Keratinocyte (primary cell): Measurements from ENCODE around the gene MUC15. TPM values are rescaled to one million over a fixed set of nuclear protein-coding genes. Genes with fewer than 3 reads are reported as not detected.

Experiments used
- DNase-seq: peaks from one replicate; pipeline ENCODE4 v3.0.0-alpha.2; 2011; ENCODE audit warnings: low read depth, missing footprints, low spot score
- FAIRE-seq: peaks from 2 replicates; lab custom pipeline; 2011; peaks lifted over from hg19 to GRCh38; lab: Jason Lieb, UNC
- H2AFZ ChIP-seq: 2 replicates; pipeline ENCODE4 v1.6.0; 2012; ENCODE audit warnings: low read length, control low read depth, inconsistent platforms; ENCODE audit not compliant: control insufficient read depth
- H3K27ac ChIP-seq: 2 replicates; pipeline ENCODE4 v1.5.1; 2011; ENCODE audit warnings: low read length; ENCODE audit not compliant: control insufficient read depth, insufficient read depth
- H3K27me3 ChIP-seq: 3 replicates; pipeline ENCODE4 v1.6.0; 2011; ENCODE audit warnings: low read length; ENCODE audit not compliant: control insufficient read depth, insufficient read depth; ENCODE audit errors: extremely low read depth
- H3K36me3 ChIP-seq, 2 experiments: 2 replicates in 1 of 2; 3 replicates in 1 of 2; pipeline ENCODE4 v1.5.1; 2011; ENCODE audit warnings: low read length in 2 of 2, mild to moderate bottlenecking in 1 of 2; ENCODE audit not compliant: control insufficient read depth in 2 of 2, insufficient read depth in 2 of 2; ENCODE audit errors: extremely low read depth in 1 of 2
- H3K4me1 ChIP-seq: 3 replicates; pipeline ENCODE4 v1.5.1; 2011; ENCODE audit warnings: low read length; ENCODE audit not compliant: control insufficient read depth, insufficient read depth; ENCODE audit errors: extremely low read depth
- H3K4me2 ChIP-seq: 3 replicates; pipeline ENCODE4 v1.6.0; 2011; ENCODE audit warnings: low read depth, low read length; ENCODE audit not compliant: control insufficient read depth, insufficient read depth; ENCODE audit errors: extremely low read depth
- H3K4me3 ChIP-seq, 3 experiments: fragments of 200-600 bp in 1 of 3; sonication (generic) in 1 of 3; 2 replicates in 2 of 3; 3 replicates in 1 of 3; pipeline ENCODE4 v1.5.1; 2011 to 2016; ENCODE audit warnings: low read length in 3 of 3, mild to moderate bottlenecking in 3 of 3, control low read depth in 2 of 3, inconsistent platforms in 1 of 3, low read depth in 1 of 3, mixed read lengths in 1 of 3, mixed run types in 1 of 3, moderate library complexity in 1 of 3; ENCODE audit not compliant: control insufficient read depth in 2 of 3, insufficient read depth in 2 of 3; ENCODE audit errors: extremely low read depth in 1 of 3
- H3K79me2 ChIP-seq: 2 replicates; pipeline ENCODE4 v1.6.0; 2012; ENCODE audit warnings: low read length; ENCODE audit not compliant: control insufficient read depth, insufficient read depth
- H3K9ac ChIP-seq: 3 replicates; pipeline ENCODE4 v1.6.0; 2011; ENCODE audit warnings: low read length; ENCODE audit not compliant: control insufficient read depth, insufficient read depth; ENCODE audit errors: extremely low read depth
- H3K9me1 ChIP-seq: 3 replicates; pipeline ENCODE4 v1.6.0; 2011; ENCODE audit warnings: low read length; ENCODE audit not compliant: control insufficient read depth, insufficient read depth; ENCODE audit errors: extremely low read depth
- H3K9me3 ChIP-seq: 2 replicates; pipeline ENCODE4 v1.5.1; 2012; ENCODE audit warnings: low read depth, low read length; ENCODE audit not compliant: control insufficient read depth
- H4K20me1 ChIP-seq: 3 replicates; pipeline ENCODE4 v1.6.0; 2011; ENCODE audit warnings: low read length; ENCODE audit not compliant: control insufficient read depth, insufficient read depth; ENCODE audit errors: extremely low read depth
- EZH2 ChIP-seq: IDR thresholded peaks from one replicate; pipeline ENCODE4 v1.6.1; 2012; ENCODE audit warnings: inconsistent platforms, mild to moderate bottlenecking, low read length, moderate library complexity
- dilution Hi-C: fragments of 300-500 bp; cut with MboI; formaldehyde crosslinking; loops from one replicate; pipeline ENCODE4 v1.7.0; 2020; ENCODE audit warnings: low sequenced_read_pairs; ENCODE audit not compliant: extremely low pct_ligation_motif_present
- polyA plus RNA-seq, 5 experiments: library from polyadenylated mRNA; depleted of rRNA in 3 of 5; stranded (reverse) in 3 of 5; stranded (forward) in 1 of 5; unstranded in 1 of 5; fragments of >200 nt; gene quantifications; 1 replicate in 1 of 5; 2 replicates in 3 of 5; 3 replicates in 1 of 5; pipeline versions ENCODE4 v1.2.1 to v1.2.3, GENCODE V29; 2011 to 2012; ENCODE audit warnings: missing spikeins in 2 of 5, low read depth in 1 of 5, low replicate concordance in 1 of 5
- TF ChIP-seq, protein P1 (sequence below), 3 experiments: IDR thresholded peaks in 1 of 3; conservative IDR thresholded peaks in 1 of 3; optimal IDR thresholded peaks in 1 of 3; 2 replicates in 2 of 3; 3 replicates in 1 of 3; pipeline versions ENCODE3 to v1.5.1; 2011; ENCODE audit warnings: low read length in 3 of 3, mild to moderate bottlenecking in 3 of 3, moderate library complexity in 2 of 3, control low read depth in 1 of 3, inconsistent platforms in 1 of 3; ENCODE audit not compliant: insufficient read depth in 2 of 3; ENCODE audit errors: extremely low read depth in 1 of 3

Gene MUC15
- polyA plus RNA-seq, 1 donor (not counting 4 experiments of a cell fraction or from before 2014, with no cell fraction given), result 1.5 TPM

DNA sequence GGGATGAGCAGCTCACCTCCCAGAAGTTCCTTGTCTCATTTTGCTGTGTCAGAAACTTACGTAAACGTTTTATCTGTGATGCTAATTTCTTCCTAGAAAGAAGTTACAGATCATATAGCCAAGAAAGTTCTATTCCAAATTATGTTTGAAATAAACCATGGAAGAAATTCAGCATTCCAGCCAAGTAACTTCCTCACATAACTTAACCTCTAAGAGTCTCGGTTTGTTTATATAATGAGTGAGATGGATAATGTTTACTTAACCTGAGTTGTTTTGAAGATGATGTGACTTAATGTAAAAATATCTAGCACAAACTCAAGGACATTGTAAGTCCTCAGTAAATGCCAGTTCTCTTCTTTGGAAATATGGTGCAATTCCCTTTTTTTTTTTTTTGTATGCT is 8.9 kb upstream of the MUC15 start:
- dilution Hi-C loops, result no loop called here
- H3K36me3 ChIP-seq, result no peaks in the 10 kb centered on the region
- no peak overlapping the region for H2AFZ ChIP-seq
- H3K9ac ChIP-seq, result no peak overlapping the region
- H3K27ac ChIP-seq, result no peak overlapping the region
- peaks cover 31% of the 10 kb centered on the region for H3K4me1 ChIP-seq
- no peaks in the 10 kb centered on the region for H4K20me1 ChIP-seq
- TF ChIP-seq EZH2, result no peak
- TF ChIP-seq, protein P1, sequence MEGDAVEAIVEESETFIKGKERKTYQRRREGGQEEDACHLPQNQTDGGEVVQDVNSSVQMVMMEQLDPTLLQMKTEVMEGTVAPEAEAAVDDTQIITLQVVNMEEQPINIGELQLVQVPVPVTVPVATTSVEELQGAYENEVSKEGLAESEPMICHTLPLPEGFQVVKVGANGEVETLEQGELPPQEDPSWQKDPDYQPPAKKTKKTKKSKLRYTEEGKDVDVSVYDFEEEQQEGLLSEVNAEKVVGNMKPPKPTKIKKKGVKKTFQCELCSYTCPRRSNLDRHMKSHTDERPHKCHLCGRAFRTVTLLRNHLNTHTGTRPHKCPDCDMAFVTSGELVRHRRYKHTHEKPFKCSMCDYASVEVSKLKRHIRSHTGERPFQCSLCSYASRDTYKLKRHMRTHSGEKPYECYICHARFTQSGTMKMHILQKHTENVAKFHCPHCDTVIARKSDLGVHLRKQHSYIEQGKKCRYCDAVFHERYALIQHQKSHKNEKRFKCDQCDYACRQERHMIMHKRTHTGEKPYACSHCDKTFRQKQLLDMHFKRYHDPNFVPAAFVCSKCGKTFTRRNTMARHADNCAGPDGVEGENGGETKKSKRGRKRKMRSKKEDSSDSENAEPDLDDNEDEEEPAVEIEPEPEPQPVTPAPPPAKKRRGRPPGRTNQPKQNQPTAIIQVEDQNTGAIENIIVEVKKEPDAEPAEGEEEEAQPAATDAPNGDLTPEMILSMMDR (optimal IDR thresholded peaks at IDR 0.05 in 1 of 3, IDR thresholded peaks at IDR 0.05 in 1 of 3, conservative IDR thresholded peaks at IDR 0.05 in 1 of 3; ENCODE audit: extremely low read depth in 1 of 3, insufficient read depth in 2 of 3, low read length in 3 of 3), result no peak
- H3K9me1 ChIP-seq, result no peaks in the 10 kb centered on the region
- no peak for FAIRE-seq
- no peak for DNase-seq
- no peaks in the 10 kb centered on the region for H3K79me2 ChIP-seq
- no peaks in the 10 kb centered on the region for H3K27me3 ChIP-seq
- no peak overlapping the region for H3K4me3 ChIP-seq
- H3K4me2 ChIP-seq, result no peak overlapping the region
- no peaks in the 10 kb centered on the region for H3K9me3 ChIP-seq

DNA sequence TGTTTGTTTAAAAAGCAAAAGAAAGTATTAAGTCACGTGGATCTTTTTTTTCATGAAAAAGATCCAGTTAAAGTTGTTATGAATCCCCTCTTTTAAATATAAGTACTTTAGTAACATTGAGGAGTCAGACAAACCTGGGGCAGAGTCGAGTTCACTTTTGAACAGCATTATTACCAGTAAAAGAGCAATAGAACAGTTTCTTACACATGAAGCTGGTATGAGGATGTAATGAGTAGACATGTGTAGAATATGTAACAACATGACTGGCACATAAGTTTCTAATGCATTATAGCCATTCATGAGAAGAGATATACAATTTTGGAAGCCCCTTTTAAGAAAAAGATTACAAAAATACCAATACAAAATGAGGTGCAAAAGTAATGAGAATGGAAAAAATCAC is 7.6 kb upstream of the MUC15 start:
- H3K4me1 ChIP-seq, result peaks cover 30% of the 10 kb centered on the region
- no peaks in the 10 kb centered on the region for H4K20me1 ChIP-seq
- dilution Hi-C loops, result no loop called here
- H3K9ac ChIP-seq, result peak overlapping the region; percentile 46
- TF ChIP-seq EZH2, result no peak
- TF ChIP-seq, protein P1 (optimal IDR thresholded peaks at IDR 0.05 in 1 of 3, IDR thresholded peaks at IDR 0.05 in 1 of 3, conservative IDR thresholded peaks at IDR 0.05 in 1 of 3; ENCODE audit: extremely low read depth in 1 of 3, insufficient read depth in 2 of 3, low read length in 3 of 3), result no peak
- H3K27me3 ChIP-seq, result no peaks in the 10 kb centered on the region
- FAIRE-seq, result no peak
- no peak for DNase-seq
- H3K36me3 ChIP-seq, result no peaks in the 10 kb centered on the region
- H3K79me2 ChIP-seq, result no peaks in the 10 kb centered on the region
- peak overlapping the region in 1 of 3 experiments; percentile 38 for H3K4me3 ChIP-seq
- no peaks in the 10 kb centered on the region for H3K9me3 ChIP-seq
- peak overlapping the region; percentile 86 for H3K27ac ChIP-seq
- no peaks in the 10 kb centered on the region for H3K9me1 ChIP-seq
- H2AFZ ChIP-seq, result no peak overlapping the region
- peak overlapping the region; percentile 59 for H3K4me2 ChIP-seq
